Measurements from ENCODE around the gene PLEKHG4B. TPM values are rescaled to one million over a fixed set of nuclear protein-coding genes. Genes with fewer than 3 reads are reported as not detected.

The PLEKHG4B gene
- total and polyA plus RNA-seq, 2 of the 8 experiments (the other 6 are each of a cell fraction or from before 2014, with no cell fraction given) = 31.1 to 43.6 TPM

DNA sequence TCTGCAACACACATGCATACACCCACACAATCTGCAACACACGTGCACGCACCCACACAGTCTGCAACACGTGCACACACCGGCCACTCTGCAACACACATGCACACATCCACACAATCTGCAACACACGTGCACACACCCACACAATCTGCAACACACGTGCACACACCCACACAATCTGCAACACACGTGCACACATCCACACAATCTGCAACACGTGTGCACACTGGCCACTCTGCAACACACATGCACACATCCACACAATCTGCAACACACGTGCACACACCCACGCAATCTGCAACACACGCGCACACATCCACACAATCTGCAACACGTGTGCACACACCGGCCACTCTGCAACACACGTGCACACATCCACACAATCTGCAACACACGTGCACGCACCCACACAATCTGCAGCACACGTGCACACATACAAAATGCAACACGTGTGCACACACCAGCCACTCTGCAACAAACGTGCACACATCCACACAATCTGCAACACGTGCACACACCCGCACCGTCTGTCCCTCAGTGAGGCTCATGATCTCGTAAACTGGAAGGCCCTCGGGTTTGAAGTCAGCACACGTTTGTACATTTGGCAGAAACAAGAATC is 18.4 kb downstream of the PLEKHG4B start:
- ChIA-PET POLR2A (ENCODE audit: partially characterized antibody) (interaction anchor here (0.9 to 2.3 kb wide), 2 partner anchors 14 to 160 kb away, joined by 3 to 6 read pairs; partner anchors contain the start of gene PDCD6), CTCF (ENCODE audit: partially characterized antibody) (interaction anchor here (0.6 kb wide), 1 partner anchor 20 kb away, joined by 3 read pairs; no protein-coding TSS in a partner anchor)
- Histone ChIP-seq H3K23me2 (ENCODE audit: low read depth, low read length) (no peaks in the 10 kb centered on the region), H3K23ac (ENCODE audit: insufficient read length) (no peak overlapping the region), H3K4me1 (replicated peaks in 1 of 4; ENCODE audit: control insufficient read depth in 3 of 4, insufficient read depth in 4 of 4, low read length in 3 of 4) (peaks cover 0 to 7% (median 4%) of the 10 kb centered on the region in 4 experiments; a peak in 6 of 7 replicates), H2BK12ac (ENCODE audit: low read depth, low read length) (peak overlapping the region; percentile 12; the same call in 1 of the 2 replicates), H3K4me2 (ENCODE audit: insufficient read depth in 1 of 2, low read depth in 2 of 2, low read length in 2 of 2) (no peak overlapping the region), H2AFZ (ENCODE audit: low read length) (no peak overlapping the region), H3K79me2 (ENCODE audit: control insufficient read depth in 1 of 2, insufficient read depth in 2 of 2, low read length in 2 of 2) (peaks cover 0 to 42% of the 10 kb centered on the region in 2 experiments; a peak in 3 of 4 replicates), H3K4me3 (ENCODE audit: extremely low read depth in 1 of 4, insufficient read depth in 2 of 4, low read depth in 3 of 4, low read length in 4 of 4) (no peak overlapping the region), H3K79me1 (ENCODE audit: low read depth, low read length) (peaks cover 28% of the 10 kb centered on the region), H2AK5ac (ENCODE audit: low read depth, low read length) (no peak overlapping the region), H2BK5ac (ENCODE audit: low read depth, low read length) (peak overlapping the region; percentile 73), H2BK120ac (replicated peaks; ENCODE audit: low read depth, low read length) (no peak overlapping the region), H2BK15ac (ENCODE audit: low read length) (no peak overlapping the region), H2BK20ac (ENCODE audit: low read length) (no peak overlapping the region), H3K9me3 (ENCODE audit: insufficient read depth in 2 of 2, low read depth in 1 of 2, low read length in 1 of 2) (no peaks in the 10 kb centered on the region), H3K9ac (replicated peaks in 1 of 4; ENCODE audit: extremely low read depth in 1 of 4, low read depth in 3 of 4, low read length in 3 of 4) (no peak overlapping the region), H3K27ac (ENCODE audit: low read depth, low read length) (no peak overlapping the region), H4K5ac (ENCODE audit: insufficient read length, low read depth, low read length) (no peak overlapping the region), H4K91ac (replicated peaks; ENCODE audit: insufficient read length, low read length) (no peak overlapping the region), H3K27me3 (replicated peaks in 1 of 4; ENCODE audit: control insufficient read depth in 3 of 4, extremely low read depth in 1 of 4, insufficient read depth in 3 of 4, low read length in 3 of 4) (no peaks in the 10 kb centered on the region), H3K14ac (ENCODE audit: insufficient read length) (no peak overlapping the region), H3K36me3 (ENCODE audit: control insufficient read depth in 2 of 4, insufficient read depth in 4 of 4, low read length in 3 of 4) (peaks cover 14 to 42% (median 26%) of the 10 kb centered on the region in 4 experiments), H3K4ac (replicated peaks; ENCODE audit: insufficient read length, low read depth, low read length) (no peak overlapping the region), H3K56ac (replicated peaks; ENCODE audit: insufficient read length, low read depth, low read length) (no peak overlapping the region), H4K20me1 (replicated peaks in 1 of 2; ENCODE audit: control insufficient read depth in 1 of 2, insufficient read depth in 2 of 2, low read length in 2 of 2) (peaks cover 23 to 59% of the 10 kb centered on the region in 2 experiments), H4K8ac (ENCODE audit: extremely low read depth, insufficient read depth, low read length) (peak overlapping the region; percentile 40; the same call in 1 of the 2 replicates), H3K18ac (ENCODE audit: extremely low read depth, low read length) (no peak overlapping the region)
- 91% methylated on average over 26 of the region's 26 CpGs; no CpG with 5 or more reads in 1 of the 2 experiments for WGBS, 2 experiments (ENCODE audit: extremely low coverage in 1 of 2, insufficient coverage in 1 of 2, insufficient read length in 1 of 2, insufficient replicate concordance in 2 of 2, low coverage in 1 of 2, low lambda C conversion rate in 2 of 2, missing lambda C conversion rate in 1 of 2)
- TF ChIP-seq ASH2L (IDR thresholded peaks at IDR 0.05; ENCODE audit: low read length) = no peak
- no peak for DNase-seq (ENCODE audit: low read depth in 1 of 2, low spot score in 2 of 2)
- no peak for FAIRE-seq
